Globus pallidus (tissue), 1 donor: ENCODE data around the gene IQGAP2.
"Not testable (repeated sequence)": the region's sequence is repeated elsewhere in the genome, so short reads cannot be mapped to it uniquely, and the experiment has no call there.

Source experiments
- DNase-seq: peaks from one replicate; pipeline ENCODE4 v3.0.0-alpha.2; 2015; ENCODE audit warnings: low spot score

The IQGAP2 gene

GRCh38 chr5:76579166-76579937 lies 176.3 kb downstream of the IQGAP2 start:
- no peak for DNase-seq

- DNase-seq, result no peak
These were observed 177.9 kb downstream of the IQGAP2 start for GRCh38 chr5:76580981-76581380.

- no peak for DNase-seq
These were observed 179.4 kb downstream of the IQGAP2 start for GRCh38 chr5:76582230-76583162.

GRCh38 chr5:76583163-76584047 lies 180.3 kb downstream of the IQGAP2 start:
- no peak for DNase-seq

GRCh38 chr5:76585783-76586217 lies 182.7 kb downstream of the IQGAP2 start:
- no peak for DNase-seq

GRCh38 chr5:76586531-76586930 lies 183.4 kb downstream of the IQGAP2 start:
- no peak for DNase-seq

GRCh38 chr5:76590027-76590426 lies 186.9 kb downstream of the IQGAP2 start:
- DNase-seq, result no peak

- no peak for DNase-seq
These were observed 188.3 kb downstream of the IQGAP2 start for GRCh38 chr5:76591366-76591765.

GRCh38 chr5:76592692-76593091 lies 189.6 kb downstream of the IQGAP2 start:
- DNase-seq, result no peak

GRCh38 chr5:76594107-76594506 lies 191.0 kb downstream of the IQGAP2 start:
- no peak for DNase-seq

- DNase-seq, result no peak
These were observed 192.8 kb downstream of the IQGAP2 start for GRCh38 chr5:76595755-76596481.

- no peak for DNase-seq
These were observed 195.4 kb downstream of the IQGAP2 start for GRCh38 chr5:76598531-76598930.

- DNase-seq, result no peak
These were observed 197.6 kb downstream of the IQGAP2 start for GRCh38 chr5:76600716-76601115.

GRCh38 chr5:76601470-76601869 lies 198.4 kb downstream of the IQGAP2 start:
- peak; percentile 57 for DNase-seq

- DNase-seq, result no peak
These were observed 199.1 kb downstream of the IQGAP2 start for GRCh38 chr5:76602094-76602726.

GRCh38 chr5:76603991-76604390 lies 200.9 kb downstream of the IQGAP2 start:
- not testable (repeated sequence) for DNase-seq

GRCh38 chr5:76604838-76605237 lies 201.8 kb downstream of the IQGAP2 start:
- DNase-seq, result no peak

- no peak for DNase-seq
These were observed 203.6 kb downstream of the IQGAP2 start for GRCh38 chr5:76606701-76607100.

GRCh38 chr5:76607353-76607871 lies 204.3 kb downstream of the IQGAP2 start:
- DNase-seq, result peak; percentile 12

GRCh38 chr5:76608833-76609232 lies 205.7 kb downstream of the IQGAP2 start:
- no peak for DNase-seq

- no peak for DNase-seq
These were observed 207.1 kb downstream of the IQGAP2 start for GRCh38 chr5:76610196-76610595.
